Stimulated activated CD4-positive, alpha-beta T cell treated with anti-CD3 and anti-CD28 coated beads, Interleukin-1b, Interleukin-23, amount 100 ng/mL, for 48 hours (primary cell): Measurements from ENCODE around the gene EPPIN.
"Not testable (repeated sequence)": the region's sequence is repeated elsewhere in the genome, so short reads cannot be mapped to it uniquely, and the experiment has no call there.

Source experiments
- DNase-seq: peaks from one replicate; pipeline ENCODE4 v3.0.0-alpha.2; 2020

Gene EPPIN

DNA sequence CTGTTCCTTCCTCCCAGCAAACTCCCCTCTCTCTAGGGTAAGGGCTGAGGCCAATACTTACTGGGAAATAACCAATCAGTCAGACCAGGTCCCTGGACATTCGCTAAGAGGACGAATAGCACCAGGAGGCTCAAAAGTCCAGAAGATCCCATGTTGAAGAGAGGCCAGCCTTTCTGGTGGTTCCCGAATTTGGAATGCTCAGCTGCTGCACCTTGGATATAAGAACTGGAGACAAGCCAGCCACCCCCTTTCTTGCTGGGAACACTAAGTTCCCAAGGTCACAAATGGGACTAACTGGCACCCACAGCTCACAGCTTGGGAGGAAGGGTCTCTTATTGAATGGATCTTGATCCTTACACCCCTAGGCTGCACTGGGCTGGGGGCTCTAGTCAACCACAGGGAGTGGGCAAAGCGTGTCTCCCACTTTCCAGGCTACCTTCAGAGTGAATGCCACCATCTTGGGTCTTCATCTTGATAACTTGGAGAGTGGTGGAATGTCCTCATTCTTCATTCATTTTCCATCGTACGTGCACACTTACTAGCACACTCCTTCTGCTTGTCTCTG lies at the start of gene EPPIN:
Gene EPPIN (minus strand): TSS at position 196 of the 565 bp plus-strand sequence. CDS start 44 bp downstream, at position 152.
- no peak for DNase-seq

DNA sequence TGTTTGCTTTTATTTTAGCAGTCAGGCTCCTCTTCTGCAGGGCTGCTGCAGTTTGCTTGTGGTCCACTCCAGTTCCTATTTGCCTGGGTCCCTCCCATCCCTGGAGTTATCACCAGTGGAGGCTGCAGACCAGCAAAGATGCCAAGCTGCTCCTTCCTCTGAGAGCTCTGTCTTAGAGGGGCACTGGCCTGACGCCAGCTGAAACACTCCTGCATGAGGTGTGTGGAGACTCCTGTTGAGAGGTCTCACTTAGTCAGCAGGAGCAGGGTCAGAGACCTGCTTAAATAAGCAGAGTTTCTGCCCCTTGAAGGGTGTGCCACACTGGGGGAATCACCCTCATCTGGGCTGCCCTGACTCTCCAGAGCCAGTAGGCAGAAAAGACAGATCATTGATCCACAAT lies 48.0 kb upstream of the EPPIN start:
- DNase-seq = no peak

DNA sequence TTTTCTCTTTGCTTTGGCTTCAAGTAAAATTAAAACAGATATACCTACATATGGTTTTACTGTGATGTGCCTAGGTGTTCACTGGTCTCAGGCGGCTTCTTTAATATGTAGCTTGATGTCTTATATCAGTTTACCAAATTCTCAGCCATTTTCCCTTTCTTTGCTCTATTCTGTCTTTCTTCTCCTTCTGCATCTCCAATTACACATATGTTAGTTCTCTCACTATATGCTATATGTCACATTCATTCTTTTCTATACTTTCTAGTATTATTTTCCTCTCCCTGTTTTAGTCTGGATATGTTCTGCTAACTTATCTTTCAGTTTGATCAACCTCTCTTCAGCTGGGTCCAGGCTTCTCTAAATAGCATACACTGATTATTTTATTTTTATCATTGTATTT lies 46.3 kb upstream of the EPPIN start:
- no peak for DNase-seq

DNA sequence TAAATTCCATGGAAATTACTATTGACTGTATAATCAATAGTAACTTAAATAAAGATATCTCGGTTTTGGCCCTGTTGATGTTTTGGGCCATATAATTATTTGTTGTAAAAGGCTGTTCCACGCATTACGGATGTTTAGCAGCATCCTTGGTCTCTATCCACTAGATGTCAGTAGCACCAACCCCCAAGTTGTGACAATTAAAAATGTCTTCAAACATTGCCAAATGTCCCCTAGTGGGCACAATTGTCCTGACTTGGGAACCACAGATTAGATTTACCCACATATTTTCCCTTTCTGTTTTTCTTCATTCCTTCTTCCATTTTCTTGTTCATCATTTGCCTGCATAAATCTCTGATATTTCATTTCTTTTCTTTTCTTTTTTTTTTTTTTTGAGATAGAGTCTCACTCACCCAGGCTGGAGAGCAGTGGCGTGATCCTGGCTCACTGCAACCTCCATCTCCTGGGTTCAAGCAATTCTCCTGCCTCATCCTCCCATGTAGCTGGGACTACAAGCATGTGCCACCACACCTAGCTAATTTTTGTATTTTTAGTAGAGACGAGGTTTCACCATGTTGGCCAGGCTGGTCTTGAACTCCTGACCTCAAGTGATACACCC lies 45.5 kb upstream of the EPPIN start:
- peak; percentile 5 for DNase-seq

DNA sequence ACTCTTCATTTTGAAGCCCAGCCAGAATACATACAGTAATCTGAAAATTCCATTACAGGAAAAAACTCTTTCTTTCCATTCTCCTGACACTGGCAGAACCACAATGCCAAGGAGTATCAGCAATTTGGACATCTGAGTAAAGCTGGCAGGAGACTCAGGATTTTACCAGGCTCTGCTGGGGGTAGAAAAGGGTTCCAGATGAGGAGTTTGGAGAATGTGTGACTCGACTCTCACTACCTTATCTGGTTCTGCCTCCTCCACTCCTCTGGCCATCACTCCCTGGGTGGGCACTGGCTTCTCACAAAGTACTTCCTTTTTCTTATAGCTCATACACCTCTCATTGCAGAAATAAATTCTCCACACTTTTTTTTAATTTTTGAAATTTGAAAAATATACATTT lies 42.5 kb upstream of the EPPIN start:
- no peak for DNase-seq

DNA sequence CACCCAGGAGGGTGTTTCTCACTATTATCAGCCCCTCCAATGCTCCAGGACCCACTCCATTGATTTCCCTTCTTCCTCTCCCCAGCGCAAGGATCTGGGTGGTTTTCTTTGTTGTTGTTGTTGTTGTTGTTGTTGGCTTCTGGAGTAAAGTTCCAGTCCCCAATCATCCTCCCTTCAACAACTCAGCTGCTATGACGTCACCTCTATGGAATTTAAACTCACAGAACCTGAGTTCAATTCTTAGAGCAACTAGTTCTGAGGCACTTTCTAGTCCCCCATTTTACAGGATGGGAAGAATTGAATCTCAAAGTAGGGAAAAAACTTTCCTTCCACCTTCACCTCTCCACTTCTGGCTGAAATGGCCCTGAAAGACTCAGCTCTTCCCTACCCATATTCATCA lies 41.6 kb upstream of the EPPIN start:
- no peak for DNase-seq

DNA sequence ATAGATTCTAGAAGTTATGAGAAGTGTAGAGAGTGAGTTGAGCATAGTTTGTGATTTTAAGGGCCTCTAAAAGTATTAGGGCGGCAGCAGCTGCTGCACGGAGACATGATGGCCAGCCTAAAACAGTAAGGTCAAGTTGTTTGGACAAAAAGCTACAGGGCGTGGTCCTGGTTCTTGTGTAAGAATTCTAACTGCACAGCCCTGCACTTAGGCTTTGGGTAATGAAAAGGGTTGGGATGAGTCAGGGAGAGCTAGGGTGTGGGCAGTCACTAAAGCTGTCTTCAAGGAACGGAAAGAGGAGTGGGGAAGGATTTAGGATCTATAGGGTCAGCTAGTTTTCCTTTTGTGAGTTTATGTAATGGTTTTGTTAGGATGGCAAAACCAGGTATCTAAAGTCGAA lies 38.8 kb upstream of the EPPIN start:
- not testable (repeated sequence) for DNase-seq

DNA sequence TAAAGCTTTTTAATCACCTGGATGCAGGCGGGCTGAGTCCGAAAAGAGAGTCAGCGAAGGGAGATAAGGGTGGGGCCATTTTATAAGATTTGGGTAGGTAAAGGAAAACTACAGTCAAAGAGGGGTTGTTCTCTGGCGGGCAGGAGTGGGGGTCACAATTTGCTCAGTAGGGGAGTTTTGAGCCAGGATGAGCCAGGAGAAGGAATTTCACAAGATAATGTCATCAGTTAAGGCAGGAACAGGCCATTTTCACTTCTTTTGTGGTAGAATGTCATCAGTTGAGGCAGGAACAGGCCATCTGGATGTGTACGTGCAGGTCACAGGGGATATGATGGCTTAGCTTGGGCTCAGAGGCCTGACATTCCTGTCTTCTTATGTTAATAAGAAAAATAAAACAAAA lies 37.1 kb upstream of the EPPIN start:
- not testable (repeated sequence) for DNase-seq

DNA sequence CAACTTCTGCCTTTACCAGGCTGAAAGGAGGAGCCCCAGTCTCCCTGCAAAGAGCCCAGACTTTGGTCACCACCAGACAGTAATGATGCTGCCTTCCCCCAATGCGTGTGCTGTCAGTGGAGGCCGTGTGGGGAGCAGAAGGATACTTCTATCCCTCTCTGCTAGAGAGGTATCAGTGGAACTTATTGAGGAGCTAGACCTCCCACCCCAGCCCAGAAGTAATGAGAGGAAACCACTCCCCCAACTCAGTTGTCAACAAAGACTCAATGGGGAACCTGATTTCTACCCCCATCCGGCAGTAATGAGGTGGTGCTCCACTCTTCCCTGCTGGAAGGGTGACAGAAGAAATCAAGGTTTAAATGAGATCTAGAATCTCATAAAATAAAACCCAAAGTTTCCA lies 36.3 kb upstream of the EPPIN start:
- no peak for DNase-seq

DNA sequence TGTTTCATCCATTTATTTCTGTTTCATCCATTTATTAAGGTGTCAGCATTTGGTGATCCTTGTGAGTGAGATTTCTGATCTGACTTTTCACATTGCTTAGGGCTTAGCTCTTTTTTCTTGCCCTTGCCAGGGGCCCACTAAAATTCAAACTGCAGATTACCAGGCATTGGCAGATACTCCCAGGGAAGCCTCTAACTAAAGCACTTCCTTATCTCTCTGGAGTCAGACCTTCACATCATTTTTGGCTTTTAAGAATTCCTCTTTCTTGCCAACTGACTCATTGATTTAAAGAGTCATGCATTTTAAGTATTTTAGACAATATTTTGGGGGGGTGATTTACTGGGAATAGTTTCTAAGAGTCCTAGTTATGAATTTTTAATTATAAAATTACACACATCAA lies 34.5 kb upstream of the EPPIN start:
- no peak for DNase-seq

DNA sequence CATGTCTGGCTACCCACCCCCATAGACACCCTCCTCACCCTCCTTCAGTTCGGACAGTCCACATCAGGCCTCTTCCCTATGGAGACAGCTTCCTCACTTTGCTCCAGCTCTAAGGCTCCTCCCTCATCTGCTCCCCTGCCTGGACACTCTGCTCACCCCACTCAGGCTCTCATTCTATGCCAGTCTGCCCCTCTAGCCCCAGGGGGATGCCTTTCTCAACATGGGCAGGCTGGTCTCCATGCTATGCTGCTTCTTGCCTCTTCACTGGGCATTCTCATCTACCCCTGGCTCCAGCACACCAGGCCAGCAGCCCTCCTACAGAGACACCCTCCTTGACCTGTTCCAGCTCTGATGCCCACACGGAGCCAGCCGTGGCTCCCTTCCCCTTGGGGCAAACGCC lies 32.0 kb upstream of the EPPIN start, which contains the start of gene WFDC8:
Gene WFDC8 (minus strand): TSS at position 101 of the 400 bp plus-strand sequence. CDS start 37 bp downstream, at position 64.
- DNase-seq = no peak

DNA sequence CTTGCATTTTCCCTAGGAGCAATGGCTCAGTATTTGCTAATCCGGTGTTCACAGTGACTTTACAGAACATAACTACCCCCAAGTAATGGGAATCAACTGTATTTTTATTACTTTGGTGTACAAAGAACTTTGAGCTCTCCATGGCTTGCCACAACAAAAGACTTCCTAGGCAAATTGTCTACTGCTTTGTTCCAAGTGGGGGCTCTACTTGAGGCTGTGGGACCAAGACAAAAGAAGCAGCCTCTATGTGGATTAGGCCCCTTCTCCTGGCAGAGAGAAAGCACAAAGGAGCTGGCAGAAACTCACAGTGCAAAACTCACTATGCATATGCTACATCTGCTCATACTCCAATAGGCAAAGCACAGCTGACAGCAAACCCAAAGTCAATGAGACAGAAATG lies 31.0 kb upstream of the EPPIN start:
- no peak for DNase-seq

DNA sequence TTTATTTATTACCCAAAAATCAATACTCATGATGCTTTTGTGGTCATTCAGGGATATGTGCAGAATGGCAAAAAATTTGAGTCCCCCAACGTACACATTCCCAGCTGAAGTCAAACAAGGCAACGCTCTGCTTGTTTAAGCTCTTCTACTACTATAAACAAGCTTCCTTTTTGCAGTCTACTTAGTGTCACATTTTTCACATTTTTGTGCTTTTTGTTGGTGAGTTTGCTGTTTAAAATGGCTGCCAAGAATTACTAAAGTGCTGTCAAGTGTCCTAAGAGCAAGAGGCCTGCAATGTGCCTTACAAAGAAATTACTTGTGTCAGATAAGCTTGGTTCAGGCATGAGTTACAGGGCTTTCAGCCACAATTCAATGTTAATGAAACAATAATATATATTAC lies 29.8 kb upstream of the EPPIN start:
- DNase-seq = no peak

DNA sequence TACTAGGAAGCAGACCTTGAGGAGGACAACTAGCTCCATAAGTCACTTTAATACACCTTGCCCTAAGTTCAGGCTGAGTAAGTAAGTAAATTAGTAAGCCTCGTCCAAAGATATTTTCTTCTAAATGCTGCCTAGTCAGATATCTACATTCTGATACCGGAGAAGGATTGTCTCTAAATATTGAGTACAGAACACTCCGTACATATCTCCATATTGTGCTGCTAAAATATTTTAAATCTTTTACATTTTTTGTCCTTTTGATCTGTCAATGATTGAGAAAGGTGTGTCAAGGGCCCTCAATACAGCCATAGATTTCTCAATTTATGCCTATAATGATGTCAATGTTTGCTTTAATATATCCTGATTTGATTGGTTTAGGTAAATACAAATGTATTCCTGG lies 28.7 kb upstream of the EPPIN start:
- no peak for DNase-seq

DNA sequence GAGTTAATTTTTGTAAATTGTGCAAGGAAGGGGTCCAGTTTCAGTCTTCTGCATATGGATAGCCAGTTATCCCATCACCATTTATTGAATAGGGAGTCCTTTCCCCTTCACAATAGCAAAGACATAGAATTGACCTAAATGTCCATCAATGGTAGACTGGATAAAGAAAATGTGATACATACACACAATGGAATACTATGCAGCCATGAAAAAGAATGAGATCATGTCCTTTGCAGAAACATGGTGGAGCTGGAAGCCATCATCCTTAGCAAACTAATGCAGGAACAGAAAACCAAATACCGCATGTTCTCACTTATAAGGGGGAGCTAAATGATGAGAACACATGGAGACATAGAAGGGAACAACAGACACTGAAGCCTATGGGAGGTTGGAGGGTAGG lies 22.4 kb upstream of the EPPIN start:
- DNase-seq = not testable (repeated sequence)

DNA sequence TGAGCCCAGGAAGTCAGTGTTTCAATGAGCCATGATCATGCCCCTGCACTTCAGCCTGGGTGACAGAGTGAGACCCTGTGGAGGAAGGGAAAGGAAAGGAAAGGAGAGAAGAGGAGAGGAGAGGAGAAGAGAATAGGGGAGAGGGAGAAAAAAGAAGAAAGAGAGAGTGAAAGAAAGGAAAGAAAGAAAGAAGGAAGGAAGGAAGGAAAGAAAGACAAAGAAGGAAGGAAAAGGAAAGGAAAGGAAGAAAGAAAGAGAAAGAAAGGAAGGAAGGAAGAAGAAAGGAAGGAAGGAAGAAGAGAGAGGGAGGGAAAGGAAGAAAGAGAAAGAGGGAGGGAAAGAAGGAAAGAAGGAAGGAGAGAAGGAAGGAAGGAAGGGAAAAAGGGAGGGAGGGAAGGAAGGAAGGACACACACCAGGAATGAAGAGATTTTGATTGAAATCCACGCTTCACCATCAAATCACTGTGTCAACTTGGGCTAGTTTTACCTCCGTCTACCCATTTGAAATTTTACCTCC lies 17.6 kb upstream of the EPPIN start:
- no peak for DNase-seq

DNA sequence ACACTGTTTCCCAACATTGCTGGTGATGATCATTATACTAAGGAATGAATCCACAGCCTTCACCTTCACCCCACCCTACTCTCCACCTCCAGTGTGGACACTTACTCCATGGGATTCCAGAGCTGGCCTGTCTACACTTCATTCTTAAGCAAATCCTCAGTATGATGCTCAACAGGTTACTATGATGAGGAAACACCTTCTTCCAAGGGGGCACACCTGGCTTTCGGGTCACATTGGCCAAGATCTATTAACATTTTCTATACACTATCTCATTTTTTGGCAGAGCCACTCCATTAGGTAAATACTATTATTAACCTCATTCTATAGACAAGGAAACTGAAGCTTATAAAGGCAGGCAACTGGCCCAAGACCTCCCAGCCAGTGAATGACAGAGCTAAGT lies 8.0 kb upstream of the EPPIN start:
- no peak for DNase-seq

DNA sequence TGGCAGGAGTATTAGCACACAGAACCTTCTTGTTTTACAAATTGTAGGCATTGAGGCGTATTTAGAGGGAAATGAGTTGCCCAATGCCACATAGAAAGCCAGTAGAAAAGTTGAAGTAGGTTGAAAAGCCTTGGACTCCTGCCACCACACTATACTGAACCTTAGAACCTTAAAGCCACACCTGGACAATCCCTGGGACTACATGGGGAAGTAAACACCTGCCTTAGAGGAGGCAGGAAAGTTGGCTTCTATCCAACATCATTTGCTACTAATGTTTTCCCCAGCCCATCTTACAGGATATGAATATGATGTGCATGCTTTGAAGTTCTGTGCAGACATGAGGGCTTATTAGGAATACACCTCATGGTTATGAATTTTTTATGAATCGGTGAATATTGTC lies 5.3 kb upstream of the EPPIN start:
- no peak for DNase-seq

DNA sequence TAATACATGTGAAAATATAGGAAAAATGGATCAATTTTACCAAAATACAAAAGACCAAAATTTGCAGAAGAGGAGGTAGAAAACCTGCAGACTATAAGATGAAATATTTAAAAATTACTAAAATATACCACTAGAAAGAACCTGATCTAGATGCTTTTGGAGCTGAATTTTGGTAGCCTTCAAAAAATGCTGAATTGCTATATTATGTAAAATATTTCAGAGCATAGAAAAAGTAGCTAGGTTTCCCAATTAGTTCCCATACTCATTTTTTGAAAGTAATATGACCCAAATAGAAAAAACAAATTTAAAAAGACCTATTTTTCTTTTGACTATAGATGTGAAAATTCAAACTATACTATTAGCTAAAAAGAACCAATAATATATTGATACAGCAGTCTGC lies 3.6 kb upstream of the EPPIN start:
- DNase-seq = no peak

DNA sequence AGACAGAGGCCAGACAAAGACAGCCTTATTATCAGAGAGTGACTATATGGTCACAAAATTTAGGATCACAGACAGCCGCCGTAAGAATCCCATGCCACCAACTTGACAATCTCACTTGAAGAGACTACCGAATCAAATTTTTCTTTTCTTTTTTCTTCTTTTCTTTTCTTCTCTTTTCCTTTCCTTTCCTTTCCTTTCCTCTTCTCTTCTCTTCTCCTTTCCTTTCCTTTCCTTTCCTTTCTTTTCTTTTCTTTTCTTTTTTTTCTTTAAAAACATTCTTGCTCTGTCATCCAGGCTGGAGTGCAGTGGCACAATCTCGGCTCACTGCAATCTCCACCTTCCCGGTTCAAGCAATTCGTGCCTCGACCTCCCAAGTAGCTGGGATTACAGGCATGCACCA lies 1.2 kb upstream of the EPPIN start:
- no peak for DNase-seq

DNA sequence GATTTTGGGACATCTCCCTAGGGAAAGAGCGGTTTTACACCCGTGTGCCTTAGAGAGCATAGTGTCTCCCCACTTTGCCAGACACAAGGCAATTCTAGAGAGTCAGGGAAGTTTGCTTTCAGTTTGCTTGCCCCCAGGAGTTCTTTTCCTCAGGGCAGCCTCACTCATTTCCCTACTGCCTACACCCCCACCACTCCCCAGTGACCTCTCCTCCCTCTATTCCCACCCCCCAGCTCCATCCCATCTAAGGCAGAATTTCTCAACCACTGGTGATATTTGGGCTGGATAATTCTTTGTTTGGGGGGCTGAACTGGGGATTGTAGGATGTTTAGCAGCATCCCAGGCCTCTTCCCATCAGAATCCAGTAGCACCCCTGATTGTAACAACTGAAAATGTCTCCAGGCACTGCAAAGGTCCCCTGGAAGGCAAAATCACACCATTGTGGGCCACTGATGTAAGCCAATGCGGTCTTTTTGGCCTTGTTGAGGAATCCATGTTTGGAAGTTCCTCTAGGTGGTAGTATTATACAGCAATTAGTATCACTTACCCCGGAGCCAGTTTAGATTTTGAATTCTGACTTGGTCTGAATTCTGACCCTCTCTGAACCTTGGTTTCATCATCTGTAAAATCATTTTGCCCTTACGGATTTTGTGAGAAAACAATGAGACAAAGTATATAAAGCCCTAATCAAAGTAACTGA lies 1.3 kb downstream of the EPPIN start:
- no peak for DNase-seq

DNA sequence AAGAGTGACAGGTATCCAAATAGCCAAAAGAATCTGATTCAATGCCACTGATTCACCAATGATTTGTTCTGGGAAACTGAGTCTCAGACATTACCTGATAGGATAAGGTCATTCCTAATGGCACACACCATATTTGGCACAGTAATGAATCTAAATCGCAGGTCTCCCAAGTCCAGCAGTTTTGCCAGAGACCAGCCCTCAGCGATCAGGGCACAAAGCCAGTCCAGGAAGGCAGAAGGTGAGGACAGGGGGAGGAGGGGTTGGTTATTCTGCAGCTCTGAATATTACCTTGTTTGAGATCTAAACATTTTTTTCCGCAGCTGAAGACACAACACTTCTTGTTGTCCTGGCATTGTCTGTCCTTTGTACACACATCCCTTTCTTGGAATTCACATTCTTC lies 1.9 kb downstream of the EPPIN start:
- DNase-seq = no peak

DNA sequence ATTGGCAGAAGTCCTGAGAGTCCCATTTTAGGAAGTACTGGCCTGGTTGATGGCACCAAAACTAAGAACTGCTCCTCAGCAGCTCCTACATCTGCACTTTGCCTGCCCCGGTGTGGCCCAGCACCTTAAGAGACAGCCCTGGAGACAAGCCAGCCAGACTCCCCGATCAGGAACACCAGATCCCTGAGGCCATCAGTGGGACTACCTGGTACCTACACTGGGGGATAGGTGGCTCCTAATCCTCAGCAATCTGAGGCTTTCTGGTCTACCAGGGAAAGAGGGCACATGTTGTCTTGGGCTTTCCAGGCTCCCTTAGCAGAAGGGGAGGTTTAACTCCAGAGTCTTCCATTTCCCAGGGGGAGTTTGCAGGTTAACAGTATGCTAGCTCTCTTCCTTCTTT lies 7.8 kb downstream of the EPPIN start, which contains the start of gene WFDC6:
Gene WFDC6 (minus strand): TSS at position 101 of the 400 bp plus-strand sequence. CDS start 75 bp downstream, at position 26.
- no peak for DNase-seq

DNA sequence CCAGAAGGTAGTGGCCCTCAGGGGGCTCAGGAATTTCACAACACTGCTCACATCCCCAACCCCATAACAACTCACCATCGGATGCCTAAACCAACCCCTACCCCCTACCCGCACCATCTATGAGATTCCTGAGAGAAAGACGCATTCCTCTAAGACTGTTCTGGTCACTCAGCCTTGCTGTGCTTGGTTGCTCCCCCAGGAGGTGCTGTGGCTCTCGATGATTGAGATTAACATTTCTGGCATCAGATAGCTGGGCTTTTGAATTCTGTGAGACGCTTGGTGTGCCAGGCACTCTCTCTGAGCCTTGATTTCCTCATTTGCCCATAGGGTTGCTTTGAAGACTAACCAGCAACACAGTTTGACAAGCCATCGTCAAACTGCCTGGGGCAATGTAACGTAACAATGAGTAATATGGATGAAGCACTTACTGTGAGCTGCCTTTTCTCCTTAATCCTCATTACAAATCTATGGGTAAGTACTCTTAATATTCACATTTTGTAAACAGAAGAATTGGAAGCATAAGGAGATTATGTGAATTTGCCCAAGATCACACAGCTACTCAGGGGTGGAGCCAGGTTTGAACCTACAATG lies 8.9 kb downstream of the EPPIN start:
- DNase-seq = no peak
